HG03457 (cell line): Measurements from ENCODE around the gene PALM.

Source experiments
- ATAC-seq: cut with Tn5 transposase; IDR thresholded peaks from one replicate; pipeline ENCODE4 v1.9.1; 2021; ENCODE audit warnings: moderate number of reproducible peaks; ENCODE audit not compliant: unreplicated experiment

PALM gene

DNA sequence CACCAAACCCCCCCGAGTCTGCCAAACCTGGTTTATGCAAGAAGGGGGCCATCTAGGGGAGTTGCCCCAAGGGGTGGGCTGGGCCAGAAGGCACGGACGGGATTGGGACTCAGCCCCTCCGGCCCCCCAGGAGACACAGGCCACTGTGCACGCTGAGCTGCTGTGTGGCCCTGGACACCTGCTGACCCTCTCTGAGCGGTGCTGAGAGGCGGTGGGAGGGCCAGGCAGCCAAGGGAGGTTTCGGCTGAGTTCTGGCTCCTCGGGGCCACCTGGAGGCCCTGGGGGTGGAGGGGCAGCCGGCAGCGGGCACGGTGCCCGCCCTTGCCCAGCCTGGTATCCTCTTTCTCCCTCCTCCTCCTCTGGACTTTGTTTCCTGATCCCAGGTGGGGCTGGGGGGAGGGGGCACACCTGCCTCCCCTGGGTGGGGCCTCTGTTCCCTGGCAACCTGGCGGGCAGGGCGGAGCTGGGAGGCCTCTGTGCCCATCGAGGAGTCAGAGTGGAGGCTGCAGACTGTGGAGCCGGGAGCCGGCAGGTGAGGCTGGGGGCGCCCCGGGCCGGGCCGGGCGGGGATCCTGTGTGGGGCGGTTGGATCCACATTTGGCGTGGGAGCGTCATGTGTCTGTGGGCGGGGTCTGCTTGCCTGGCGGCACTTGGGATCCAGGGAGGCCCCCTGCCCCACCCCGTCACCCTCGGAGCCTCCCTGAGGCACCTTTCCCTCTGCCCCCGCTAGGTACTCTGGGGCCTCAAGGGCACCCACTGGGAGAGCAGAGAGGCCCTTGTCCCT lies 42.1 kb downstream of the PALM start, which contains the start of gene MISP:
Gene MISP, plus strand, starts transcription at position 473 of the 784 bp plus-strand sequence. CDS start 5,835 bp downstream, outside the sequence.
- ATAC-seq = no peak

DNA sequence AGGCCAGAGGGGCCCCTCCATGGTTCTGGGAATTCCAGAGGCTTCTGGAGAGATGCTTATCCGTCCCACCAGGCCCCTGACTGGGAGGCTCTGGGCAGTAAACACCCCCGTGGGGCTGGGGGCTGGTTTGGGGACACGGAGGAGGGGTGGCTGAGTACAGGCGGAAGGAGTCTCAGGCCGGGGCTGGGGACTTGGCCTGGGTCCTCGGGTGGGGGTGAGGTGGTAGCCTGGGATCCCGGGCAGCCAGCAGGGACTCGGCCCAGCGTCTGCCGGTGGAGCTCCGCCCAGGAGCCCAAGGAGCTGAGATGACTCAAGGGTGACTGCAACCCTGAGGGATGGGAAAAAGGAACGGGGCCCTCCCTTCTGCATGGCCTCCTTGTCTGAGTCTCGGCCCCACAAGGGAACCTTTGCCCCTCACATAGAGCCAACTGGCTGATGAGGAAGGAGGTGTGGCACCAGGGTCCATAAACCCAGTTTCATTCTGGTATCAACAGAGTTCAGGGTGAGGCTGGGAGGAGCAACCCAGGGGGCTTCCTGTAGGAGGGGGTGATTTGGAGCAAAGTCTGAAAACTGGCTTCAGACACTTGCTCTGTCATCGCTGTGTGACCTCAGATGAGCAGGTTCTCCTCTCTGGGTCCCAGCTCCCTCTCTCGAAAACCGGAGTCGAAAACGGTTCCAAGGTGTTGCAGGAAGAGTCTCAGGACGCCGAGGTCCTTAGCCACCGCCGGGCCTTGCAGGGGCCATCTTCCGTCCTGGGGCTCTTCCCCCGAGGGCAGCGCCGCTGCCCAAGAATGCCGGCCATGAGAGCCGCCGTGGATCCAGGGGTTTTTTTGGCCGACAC lies 43.0 kb downstream of the PALM start:
- no peak for ATAC-seq

DNA sequence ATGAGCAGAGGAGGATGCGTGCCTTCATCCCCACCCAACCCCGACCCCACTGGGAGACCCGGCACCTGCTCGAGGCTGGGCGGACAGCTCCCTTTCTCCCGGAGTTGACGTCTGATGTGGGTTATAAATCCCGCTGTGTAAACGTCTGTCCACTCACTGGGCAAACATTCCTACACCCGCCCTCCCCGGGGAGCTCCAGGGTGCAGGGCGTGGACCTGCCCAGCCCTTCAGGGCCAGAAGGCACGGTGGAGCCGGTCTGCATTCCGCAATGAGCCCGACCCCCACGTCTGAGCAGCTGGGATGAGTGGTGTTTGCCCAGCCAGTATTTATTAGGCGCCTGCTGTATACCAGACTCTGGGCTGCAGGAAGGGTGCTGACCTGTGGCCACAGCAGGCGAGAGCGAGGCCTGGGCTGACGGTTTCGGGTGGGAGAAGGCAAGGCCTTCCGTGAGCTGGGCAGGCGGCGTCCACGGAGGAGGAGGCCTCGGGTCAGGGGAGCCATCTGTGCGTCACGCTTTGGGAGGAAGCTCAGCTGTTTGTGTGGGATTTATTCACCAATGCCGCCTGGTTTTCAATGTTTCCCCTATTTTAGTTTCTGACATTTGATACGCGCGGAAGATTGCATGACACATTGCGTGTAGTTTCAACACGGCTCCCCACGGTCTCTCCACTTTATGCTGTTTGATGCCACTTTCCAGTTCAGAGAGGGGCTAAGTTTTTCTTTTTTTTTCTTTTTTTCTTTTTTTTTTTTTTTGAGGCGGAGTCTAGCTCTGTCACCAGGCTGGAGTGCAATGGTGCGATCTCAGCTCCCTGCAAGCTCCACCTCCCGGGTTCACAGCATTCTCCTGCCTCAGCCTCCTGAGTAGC lies 44.1 kb downstream of the PALM start:
- ATAC-seq = no peak

DNA sequence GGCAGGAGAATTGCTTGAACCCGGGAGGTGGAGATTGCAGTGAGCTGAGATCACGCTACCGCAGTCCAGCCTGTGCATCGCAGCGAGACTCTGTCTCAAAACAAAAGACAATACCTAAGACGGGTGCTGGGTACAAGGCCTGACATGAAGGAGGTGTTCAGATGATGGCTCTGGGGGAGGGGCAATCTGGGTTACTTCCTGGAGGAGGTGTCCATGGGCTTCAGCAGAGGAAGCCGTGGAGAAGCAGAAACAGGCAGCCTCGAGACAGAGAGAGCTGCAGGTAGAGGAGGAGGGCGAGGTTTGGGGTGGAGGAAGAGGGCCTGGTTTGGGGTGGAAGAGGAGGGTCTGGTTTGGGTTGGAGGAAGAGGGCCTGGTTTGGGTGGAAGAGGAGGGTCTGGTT lies 45.8 kb downstream of the PALM start:
- ATAC-seq = no peak

DNA sequence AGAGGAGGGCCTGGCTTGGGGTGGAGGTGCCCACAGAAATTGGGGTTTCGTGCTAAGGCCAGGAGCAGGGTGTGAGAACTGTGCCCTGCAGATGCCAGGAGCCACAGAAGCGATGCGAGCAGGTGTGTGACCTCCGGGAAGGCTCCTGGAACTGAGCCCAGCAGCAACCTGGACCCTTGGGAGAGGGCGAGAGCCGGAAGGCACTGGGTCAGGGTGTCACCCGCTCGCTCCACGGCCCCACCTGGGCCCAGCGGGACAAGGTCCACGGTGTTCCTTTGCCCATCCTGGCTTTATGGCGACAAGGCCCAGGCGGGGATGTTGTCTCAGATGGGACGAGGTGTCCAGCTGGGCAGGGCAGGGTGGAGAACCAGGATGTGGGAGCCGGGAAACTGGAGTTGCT lies 46.3 kb downstream of the PALM start:
- no peak for ATAC-seq

DNA sequence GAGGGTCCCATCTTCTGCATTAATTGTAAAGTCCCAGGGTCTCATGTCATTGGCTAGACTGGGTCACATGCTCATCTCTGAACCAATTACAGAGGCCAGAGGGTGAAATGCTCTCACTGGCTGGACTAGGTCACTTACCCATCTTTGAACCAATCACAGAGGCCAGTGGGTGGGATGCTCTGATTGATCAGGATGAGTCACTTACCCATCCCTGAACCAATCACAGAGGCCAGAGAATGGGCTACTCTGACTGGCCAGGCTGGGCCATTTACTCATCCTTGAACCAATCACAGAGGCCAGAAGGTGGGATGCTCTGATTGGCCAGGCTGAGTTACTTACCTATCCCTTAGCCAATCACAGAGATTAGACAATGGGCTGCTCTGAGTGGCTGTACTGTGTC lies 47.5 kb downstream of the PALM start:
- ATAC-seq = no peak

DNA sequence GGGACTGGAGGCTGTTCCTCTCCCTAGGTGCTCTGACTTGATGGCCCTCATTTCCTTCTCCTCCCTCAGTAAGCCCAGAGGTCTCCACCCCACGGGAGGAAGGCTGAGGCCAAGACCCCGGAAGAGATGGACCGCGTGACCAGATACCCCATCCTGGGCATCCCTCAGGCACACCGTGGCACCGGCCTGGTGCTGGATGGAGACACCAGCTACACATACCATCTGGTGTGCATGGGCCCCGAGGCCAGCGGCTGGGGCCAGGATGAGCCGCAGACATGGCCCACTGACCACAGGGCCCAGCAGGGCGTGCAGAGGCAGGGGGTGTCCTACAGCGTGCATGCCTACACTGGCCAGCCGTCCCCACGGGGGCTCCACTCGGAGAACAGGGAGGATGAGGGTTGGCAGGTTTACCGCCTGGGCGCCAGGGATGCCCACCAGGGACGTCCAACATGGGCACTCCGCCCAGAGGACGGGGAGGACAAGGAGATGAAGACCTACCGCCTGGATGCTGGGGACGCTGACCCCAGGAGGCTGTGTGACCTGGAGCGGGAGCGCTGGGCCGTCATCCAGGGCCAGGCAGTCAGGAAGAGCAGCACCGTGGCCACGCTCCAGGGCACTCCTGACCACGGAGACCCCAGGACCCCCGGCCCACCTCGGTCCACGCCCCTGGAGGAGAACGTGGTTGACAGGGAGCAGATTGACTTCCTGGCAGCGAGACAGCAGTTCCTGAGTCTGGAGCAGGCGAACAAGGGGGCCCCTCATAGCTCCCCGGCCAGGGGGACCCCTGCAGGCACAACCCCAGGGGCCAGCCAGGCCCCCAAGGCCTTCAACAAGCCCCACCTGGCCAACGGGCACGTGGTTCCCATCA lies 48.3 kb downstream of the PALM start:
- ATAC-seq = no peak

DNA sequence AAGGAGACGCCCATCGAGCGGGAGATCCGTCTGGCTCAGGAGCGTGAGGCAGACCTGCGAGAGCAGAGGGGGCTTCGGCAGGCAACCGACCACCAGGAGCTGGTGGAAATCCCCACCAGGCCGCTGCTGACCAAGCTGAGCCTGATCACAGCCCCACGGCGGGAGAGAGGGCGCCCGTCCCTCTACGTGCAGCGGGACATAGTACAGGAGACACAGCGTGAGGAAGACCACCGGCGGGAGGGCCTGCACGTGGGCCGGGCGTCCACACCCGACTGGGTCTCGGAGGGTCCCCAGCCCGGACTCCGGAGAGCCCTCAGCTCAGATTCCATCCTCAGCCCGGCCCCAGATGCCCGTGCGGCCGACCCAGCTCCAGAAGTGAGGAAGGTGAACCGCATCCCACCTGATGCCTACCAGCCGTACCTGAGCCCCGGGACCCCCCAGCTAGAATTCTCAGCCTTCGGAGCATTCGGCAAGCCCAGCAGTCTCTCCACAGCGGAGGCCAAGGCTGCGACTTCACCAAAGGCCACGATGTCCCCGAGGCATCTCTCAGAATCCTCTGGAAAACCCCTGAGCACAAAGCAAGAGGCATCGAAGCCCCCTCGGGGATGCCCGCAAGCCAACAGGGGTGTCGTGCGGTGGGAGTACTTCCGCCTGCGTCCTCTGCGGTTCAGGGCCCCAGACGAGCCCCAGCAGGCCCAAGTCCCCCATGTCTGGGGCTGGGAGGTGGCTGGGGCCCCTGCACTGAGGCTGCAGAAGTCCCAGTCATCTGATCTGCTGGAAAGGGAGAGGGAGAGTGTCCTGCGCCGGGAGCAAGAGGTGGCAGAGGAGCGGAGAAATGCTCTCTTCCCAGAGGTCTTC lies 49.3 kb downstream of the PALM start:
- no peak for ATAC-seq

DNA sequence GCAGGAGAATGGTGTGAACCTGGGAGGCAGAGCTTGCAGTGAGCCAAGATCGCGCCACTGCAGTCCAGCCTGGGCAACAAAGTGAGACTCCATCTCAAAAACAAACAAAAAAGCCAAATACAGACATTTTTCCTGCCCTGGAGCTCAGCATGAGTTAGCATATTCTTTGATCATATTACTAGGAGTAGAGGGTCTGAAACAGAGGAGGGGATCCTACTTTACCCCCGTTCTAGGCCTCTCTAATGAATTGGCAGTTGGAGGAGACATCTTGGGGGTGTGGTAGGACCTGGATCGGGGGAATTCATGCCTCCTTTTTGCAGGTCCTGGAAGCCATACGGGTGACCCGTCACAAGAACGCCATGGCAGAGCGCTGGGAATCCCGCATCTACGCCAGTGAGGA lies 54.4 kb downstream of the PALM start:
- no peak for ATAC-seq

DNA sequence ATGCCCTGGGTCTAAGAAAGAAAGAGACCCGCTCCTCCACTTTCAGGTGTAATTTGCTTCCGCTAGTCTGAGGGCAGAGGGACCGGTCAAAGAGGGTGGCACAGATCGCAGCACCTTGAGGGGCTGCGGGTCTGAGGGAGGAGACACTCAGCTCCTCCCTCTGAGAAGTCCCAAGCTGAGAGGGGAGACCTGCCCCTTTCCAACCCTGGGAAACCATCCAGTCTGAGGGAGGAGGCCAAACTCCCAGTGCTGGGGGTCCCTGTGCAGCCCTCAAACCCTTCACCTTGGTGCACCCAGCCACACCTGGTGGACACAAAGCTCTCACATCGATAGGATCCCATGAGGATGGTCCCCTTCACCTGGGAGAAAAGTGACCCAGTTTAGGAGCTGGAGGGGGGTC lies 55.1 kb downstream of the PALM start:
- no peak for ATAC-seq

DNA sequence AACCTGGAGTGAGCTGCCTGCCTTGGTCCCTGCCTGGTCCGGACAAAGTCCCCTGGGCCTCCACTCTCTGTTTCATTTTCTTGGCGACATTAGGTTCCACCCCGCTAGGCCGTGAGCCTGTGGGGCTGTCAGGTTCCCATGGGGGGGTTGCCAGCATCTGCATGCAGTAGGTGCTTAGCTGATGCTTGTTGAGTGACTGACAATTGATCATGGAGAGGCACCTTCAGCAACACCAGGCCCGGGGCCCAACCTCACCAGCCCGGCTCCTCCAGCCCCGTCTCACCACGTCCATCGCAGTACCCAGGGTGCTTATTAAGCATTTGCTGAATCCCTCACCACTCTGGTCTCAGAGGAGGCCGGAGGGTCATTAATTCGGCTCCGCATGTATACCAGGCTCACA lies 55.6 kb downstream of the PALM start:
- no peak for ATAC-seq

DNA sequence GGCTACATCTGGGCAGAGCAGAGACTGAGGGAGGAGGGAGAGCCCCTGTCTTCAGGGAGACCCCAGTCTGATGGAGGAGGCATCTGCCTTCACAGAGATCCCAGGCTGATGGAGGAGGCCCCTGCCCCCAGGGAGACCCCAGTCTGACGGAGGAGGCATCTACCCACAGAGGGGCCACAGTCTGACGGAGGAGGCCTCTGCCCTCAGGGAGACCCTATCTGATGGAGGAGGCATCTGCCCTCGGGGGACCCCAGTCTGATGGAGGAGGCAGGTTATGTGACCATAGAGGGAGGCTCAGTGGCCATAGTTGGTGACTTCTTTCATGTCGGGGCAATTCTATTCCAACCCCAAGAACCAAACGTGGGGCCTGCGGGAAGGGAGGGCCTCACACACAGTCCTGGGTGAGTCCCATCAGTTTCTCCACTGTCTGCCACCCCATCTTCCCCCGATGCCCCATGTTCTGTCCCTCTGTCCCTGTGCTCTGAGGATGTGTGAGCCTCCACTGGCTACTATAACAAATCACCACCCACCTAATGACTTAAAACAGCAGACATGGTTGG lies 56.5 kb downstream of the PALM start:
- ATAC-seq = no peak

DNA sequence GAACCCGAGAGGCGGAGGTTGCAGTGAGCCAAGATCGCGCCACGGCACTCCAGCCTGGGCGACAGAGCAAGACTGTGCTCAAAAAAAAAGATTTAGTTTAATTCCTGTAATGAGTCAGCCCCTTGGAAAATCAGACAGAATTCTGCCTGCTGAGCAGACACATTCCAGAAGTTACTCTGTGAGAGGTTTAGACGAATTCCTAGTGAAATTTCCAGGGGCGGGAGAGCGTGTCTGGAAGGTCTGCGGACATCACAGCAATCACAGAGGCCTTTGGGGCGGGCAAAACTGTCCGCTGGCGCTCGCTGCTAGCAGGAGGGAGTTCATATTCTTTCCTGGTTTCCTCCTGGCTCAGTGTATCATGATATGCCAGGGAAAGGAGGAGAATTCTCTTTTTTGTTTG lies 59.7 kb downstream of the PALM start:
- ATAC-seq = no peak

DNA sequence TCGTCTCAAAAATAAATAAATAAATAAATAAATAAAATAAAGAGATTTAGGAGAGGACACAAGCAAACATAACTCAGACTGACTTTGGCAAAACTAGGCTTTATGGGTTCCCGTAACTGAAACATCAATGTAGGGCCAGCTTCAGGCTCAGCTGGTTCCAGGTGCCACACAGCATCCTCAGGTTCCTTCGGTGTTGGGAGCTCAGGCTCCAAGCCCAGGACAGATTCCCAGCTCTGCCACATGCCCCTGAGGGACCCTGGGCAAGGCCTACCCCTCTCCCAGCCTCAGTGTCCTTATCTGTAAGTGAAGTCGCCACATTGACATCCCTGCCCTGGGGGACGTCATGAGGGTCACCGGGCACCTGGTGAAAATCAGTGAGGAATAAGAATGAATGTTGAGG lies 60.9 kb downstream of the PALM start:
- no peak for ATAC-seq

DNA sequence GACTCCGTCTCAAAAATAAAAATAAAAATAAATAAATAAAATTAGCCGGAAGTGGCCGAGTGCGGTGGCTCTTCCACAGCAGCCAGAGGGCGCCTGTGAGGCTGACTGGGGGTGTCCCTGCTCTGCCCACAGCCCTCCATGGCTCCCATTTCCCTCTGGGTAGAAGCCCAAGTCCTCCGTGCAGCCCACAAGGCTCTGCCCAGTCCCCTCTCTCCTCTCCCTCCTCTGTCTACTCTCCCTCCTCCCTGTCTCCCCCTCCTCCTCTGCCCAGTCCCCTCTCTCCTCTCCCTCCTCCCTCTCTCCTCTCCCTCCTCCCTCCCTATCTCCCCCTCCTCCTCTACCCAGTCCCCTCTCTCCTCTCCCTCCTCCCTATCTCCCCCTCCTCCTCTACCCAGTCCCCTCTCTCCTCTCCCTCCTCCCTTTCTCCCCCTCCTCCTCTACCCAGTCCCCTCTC lies 62.6 kb downstream of the PALM start:
- no peak for ATAC-seq

DNA sequence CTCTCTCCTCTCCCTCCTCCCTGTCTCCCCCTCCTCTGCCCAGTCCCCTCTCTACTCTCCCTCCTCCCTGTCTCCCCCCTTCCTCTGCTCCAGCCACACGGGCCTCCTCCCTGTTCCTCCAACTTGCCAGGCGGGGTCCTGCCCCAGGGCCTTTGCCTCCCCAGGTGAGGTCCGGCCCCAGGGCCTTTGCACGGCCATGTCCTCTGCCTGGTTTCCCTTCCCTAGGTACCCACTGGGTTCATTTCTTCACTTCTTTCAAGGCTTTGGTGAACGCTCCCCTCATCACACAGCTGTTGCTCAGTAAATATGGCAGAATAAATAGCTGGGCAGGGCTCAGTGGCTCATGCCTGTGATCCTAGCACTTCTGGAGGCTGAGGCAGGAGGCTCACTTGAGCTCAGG lies 63.3 kb downstream of the PALM start:
- ATAC-seq = no peak

DNA sequence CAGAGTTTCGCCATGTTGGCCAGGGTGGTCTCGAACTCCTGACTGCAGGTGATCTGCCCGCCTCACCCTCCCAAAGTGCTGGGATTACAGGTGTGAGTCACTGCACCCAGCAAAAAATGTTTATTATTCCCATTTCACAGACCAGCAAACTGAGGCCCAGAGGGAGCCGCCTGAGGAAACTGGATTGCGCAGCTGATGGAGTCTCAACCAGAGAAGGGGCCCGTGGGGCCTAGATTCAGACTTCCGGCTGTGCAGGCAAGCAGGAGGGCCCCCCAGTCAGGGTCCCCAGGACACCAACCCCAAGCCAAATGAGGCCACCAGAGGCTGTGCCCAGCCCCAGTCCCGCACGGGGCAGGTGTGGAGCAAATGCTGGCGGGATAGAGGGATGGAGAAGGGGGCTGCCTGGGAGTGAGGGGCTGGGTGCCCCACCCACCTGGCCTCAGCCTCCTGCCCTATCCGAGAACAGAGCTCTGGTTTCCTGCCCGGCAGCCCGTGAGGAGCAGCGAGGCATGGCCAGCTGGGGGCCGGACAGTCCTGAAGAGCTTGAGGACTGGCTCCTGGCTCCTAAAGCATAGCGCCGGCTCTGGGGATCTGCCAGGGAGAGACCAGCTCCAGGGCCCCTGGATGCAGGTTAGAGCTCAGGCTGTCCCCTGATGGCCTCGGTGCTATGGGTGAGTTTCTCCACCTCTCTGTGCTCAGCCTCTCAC lies 64.1 kb downstream of the PALM start:
- ATAC-seq = no peak

DNA sequence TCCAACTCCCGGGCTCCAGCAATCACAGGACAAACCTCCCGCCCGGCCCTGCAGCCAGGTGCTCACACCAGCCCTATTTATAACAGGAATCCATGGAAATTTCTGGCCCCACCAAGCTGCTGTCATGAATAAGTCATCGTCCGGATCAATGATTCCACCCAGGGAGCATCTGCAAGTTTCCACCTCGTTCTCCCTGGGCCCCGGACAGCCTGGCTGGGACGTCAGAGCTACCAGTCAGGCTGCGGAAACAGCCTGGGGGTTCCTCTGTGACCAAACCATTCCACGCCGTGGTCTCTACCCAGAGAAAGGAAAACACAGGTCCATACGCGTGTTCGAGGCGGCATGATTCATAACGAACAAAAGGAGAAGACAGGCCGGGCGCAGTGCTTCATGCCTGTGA lies 67.8 kb downstream of the PALM start:
- no peak for ATAC-seq
